GM12872 (cell line): Measurements from ENCODE around the gene MN1.

Experiments
- TF ChIP-seq, protein P1 (sequence below): IDR thresholded peaks from 3 replicates; pipeline ENCODE4 v1.5.1; 2011; ENCODE audit warnings: low read depth, mild to moderate bottlenecking, low read length, moderate library complexity; ENCODE audit not compliant: insufficient read depth

MN1 gene

DNA sequence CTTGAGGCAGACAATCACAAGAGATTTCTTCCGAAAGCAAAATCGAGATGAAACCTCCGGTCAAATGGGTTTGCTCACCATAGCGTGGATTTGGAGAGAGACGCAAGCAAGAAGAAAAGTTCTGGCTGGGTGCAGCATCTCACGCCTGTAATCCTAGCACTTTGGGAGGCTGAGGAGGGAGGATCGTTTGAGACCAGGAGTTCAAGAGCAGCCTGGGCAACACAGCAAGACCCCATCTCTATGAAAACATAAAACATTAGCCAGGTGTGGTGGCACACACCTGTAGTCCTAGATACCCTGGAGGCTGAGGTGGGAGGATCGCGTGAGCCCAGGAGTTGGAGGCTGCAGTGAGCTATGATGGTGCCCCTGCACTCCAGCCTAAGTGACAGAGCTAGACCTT is 24.4 kb downstream of the MN1 start:
- TF ChIP-seq, protein P1, sequence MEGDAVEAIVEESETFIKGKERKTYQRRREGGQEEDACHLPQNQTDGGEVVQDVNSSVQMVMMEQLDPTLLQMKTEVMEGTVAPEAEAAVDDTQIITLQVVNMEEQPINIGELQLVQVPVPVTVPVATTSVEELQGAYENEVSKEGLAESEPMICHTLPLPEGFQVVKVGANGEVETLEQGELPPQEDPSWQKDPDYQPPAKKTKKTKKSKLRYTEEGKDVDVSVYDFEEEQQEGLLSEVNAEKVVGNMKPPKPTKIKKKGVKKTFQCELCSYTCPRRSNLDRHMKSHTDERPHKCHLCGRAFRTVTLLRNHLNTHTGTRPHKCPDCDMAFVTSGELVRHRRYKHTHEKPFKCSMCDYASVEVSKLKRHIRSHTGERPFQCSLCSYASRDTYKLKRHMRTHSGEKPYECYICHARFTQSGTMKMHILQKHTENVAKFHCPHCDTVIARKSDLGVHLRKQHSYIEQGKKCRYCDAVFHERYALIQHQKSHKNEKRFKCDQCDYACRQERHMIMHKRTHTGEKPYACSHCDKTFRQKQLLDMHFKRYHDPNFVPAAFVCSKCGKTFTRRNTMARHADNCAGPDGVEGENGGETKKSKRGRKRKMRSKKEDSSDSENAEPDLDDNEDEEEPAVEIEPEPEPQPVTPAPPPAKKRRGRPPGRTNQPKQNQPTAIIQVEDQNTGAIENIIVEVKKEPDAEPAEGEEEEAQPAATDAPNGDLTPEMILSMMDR = no peak

GRCh38 chr22:27776650-27776958 is 25.0 kb downstream of the MN1 start:
- TF ChIP-seq, protein P1 = no peak

GRCh38 chr22:27775758-27776649 is 25.6 kb downstream of the MN1 start:
- TF ChIP-seq, protein P1 = no peak

GRCh38 chr22:27775087-27775698 is 26.4 kb downstream of the MN1 start:
- TF ChIP-seq, protein P1 = no peak

DNA sequence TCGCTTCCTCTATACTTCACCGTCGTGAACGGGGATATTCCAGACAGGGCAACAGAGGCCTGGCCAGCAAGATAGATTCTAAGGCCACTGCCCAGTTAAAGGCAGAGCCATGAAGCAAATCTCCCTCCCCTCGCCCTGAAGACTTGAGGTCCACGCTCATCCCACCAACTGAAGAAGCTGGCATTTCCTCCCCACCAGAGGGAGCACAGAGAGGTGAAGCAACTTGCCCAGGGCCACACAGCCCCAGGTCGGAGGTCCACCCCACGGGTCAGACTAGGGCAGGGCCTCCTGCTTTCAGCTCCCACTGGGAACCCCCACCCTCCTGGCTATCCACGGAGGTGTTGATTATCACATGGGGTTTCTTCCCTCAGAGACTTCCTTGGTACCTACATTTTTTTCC is 27.4 kb downstream of the MN1 start:
- TF ChIP-seq, protein P1 = no peak

GRCh38 chr22:27772984-27773498 is 28.5 kb downstream of the MN1 start:
- TF ChIP-seq, protein P1 = no peak

DNA sequence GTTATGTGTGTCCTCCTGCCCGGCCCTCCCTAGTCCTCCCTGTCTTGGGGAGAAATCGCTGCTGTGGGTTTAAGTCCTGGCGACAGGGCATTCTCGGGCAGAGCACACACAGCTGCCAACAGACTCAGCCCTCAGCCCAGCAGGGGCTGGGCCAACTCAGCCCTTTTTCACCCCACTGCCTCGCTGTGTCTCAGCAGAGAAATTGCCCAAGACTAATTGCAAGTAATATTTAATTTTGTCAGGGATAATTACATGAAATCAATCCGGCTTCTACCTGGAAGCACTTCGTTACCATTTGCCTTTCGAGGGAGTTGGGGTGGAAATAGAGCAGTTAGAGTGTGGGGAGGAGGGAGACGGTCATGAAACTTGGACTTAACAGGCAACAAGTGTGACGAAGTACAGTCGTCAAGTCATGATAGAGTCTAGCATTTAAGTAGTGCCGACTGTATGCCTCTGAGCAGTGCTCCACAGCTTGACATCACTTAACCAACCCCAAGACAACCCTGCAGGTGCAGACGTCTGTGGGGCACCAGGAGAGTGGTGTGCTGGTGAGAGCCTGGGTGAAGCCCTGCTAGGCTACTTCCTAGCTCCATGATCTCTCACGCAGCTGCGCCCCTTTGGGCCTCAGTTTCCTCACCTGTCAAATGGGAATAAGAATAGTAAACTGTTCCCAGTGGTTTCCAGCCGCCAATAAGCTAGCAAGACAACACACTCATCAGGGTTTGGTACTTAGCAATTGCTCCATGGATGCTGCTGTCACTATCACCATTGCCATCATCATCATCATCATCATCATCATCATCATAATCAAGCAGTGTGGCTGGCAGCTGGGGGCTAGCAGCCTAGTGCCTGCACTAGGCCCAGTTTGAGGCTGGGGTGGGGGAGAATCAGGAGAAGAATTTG is 29.2 kb downstream of the MN1 start:
- TF ChIP-seq, protein P1 = no peak
